ENCODE measurements around the gene DLGAP1. TPM values are rescaled to one million over a fixed set of nuclear protein-coding genes. Genes with fewer than 3 reads are reported as not detected.
A peak's percentile ranks its signal among the peaks of the same experiment; 100 is the strongest.

Gene DLGAP1
- total and polyA plus RNA-seq, 2 experiments from 2014 or later = 0.13 to 0.22 TPM

DNA sequence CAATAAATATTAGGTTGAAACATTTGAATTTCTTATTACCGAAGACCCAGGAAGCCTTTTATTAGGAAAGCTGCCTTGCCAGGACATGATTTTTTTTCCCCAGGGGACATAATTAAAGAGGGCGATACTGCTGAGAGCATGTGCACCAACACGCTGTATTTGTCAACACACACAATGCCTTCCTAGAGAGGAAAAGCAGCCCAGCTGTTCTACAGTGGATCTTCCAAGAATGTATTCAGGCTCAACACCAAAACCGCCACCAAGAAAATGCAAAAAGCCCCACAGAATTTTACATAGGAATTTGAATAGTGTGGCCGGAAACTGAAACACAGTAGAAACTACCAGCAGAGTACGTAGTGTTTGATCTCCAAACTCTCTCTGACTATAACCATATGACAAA lies 320.4 kb downstream of the DLGAP1 start:
- Histone ChIP-seq H3K36me3 (ENCODE audit: low read depth) (no peaks in the 10 kb centered on the region), H3K9me3 (ENCODE audit: low read depth) (no peaks in the 10 kb centered on the region), H4K20me1 (ENCODE audit: insufficient read depth) (no peaks in the 10 kb centered on the region), H3K27ac (no peak overlapping the region), H3K9ac (no peak overlapping the region), H3K79me2 (ENCODE audit: insufficient read depth) (no peaks in the 10 kb centered on the region), H3F3A (ENCODE audit: insufficient read depth) (no peaks in the 10 kb centered on the region), H3K9me2 (ENCODE audit: insufficient read depth) (no peaks in the 10 kb centered on the region), H3K4me1 (ENCODE audit: insufficient read depth) (no peaks in the 10 kb centered on the region), H3K4me3 (no peak overlapping the region), H3K4me2 (ENCODE audit: unreplicated experiment) (no peak overlapping the region), H2AFZ (no peak overlapping the region), H3K27me3 (replicated peaks; ENCODE audit: insufficient read depth) (no peaks in the 10 kb centered on the region)
- in situ Hi-C loops (cut with MboI) = no loop called here
- no peak for DNase-seq
- TF ChIP-seq EZH2 (IDR thresholded peaks at IDR 0.05; ENCODE audit: insufficient read depth, poor library complexity, severe bottlenecking) (no peak), EZH2phosphoT487 (IDR thresholded peaks at IDR 0.05; ENCODE audit: insufficient read depth, low read depth) (no peak)
- WGBS, 2 experiments (ENCODE audit: low coverage in 1 of 2, low lambda C conversion rate in 2 of 2, missing lambda C conversion rate in 2 of 2) = 13 to 18% methylated on average over 6 of the region's 6 CpGs

DNA sequence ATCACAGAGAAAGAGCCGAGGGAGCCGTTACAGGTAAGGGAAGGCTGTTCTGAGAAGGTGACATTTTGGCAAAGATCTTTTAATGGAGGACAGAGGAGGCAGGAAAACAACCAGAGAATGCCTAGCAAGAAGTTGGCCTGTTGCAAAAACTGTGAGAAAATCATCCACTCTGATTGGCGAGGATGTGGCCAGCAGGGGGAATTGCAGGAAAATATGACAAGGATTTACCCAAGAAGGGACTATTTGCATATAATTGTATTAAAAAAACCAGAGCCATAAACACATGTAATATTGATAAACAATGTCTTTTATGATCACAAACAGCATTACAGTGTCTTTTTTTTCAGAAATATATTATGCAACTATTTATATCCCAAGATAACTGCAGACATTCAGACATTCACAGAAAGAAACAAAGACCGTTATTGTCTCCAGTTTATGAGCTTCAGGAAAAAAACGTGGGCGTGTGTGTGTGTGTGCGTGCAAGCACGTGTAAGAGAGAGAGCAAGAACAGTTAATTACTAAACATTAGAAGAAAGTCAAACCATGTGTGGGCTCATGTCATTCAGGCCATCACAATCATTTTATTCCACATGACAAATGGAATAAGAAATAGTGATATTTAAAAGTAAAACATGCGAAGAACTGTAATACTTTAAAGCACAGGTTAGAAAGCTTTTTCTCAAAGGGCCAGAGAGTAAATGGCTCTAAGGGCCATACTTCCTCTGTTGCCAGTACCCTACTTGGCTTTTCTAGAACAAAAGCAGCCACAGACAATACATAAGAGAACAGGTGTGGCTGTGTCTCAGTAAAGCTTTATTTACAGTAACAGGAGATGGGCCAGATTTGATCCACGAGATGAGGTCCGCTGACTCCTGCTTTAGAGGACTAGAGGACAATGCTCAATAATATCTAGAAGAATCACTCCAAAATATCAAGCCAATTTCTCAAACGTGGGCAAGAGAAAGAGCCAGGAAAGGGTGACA lies 324.1 kb downstream of the DLGAP1 start:
- no peaks in the 10 kb centered on the region for H3K79me2 ChIP-seq (ENCODE audit: insufficient read depth)
- DNase-seq = peak; percentile 13
- H3K27me3 ChIP-seq (replicated peaks; ENCODE audit: insufficient read depth) = no peaks in the 10 kb centered on the region; the same call in 1 of the 2 replicates
- H3K4me1 ChIP-seq (ENCODE audit: insufficient read depth) = no peaks in the 10 kb centered on the region
- no peaks in the 10 kb centered on the region for H3K9me2 ChIP-seq (ENCODE audit: insufficient read depth)
- H3F3A ChIP-seq (ENCODE audit: insufficient read depth) = no peaks in the 10 kb centered on the region
- H4K20me1 ChIP-seq (ENCODE audit: insufficient read depth) = no peaks in the 10 kb centered on the region
- no peaks in the 10 kb centered on the region for H3K36me3 ChIP-seq (ENCODE audit: low read depth)
- 20 to 21% methylated on average over 12 of the region's 12 CpGs for WGBS, 2 experiments (ENCODE audit: low coverage in 1 of 2, low lambda C conversion rate in 2 of 2, missing lambda C conversion rate in 2 of 2)
- no peak overlapping the region for H3K4me3 ChIP-seq
- H3K9ac ChIP-seq = no peak overlapping the region
- TF ChIP-seq EZH2phosphoT487 (IDR thresholded peaks at IDR 0.05; ENCODE audit: insufficient read depth, low read depth) = no peak
- no peak for TF ChIP-seq EZH2 (IDR thresholded peaks at IDR 0.05; ENCODE audit: insufficient read depth, poor library complexity, severe bottlenecking)
- no peak overlapping the region for H2AFZ ChIP-seq
- in situ Hi-C loops (cut with MboI) = no loop called here
- H3K4me2 ChIP-seq (ENCODE audit: unreplicated experiment) = no peak overlapping the region
- no peak overlapping the region for H3K27ac ChIP-seq
- no peaks in the 10 kb centered on the region for H3K9me3 ChIP-seq (ENCODE audit: low read depth)

DNA sequence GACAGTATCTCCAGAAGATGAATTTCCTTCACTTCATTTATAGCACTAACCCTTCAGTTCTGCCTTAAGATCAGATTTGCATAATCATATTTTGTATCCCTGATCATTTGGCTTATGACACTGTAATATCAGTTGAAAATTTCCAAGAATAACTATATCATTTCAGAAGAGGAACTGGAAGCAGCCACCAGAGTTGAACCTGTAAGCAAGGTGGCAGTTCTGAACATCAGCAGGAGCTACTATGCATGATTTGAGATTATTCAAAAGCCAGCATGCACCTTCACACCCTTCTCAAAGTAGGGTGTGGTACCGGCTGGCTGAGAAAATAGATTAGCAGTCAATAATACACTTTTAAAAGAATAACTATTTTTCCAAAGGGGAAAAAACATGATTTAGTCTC lies 328.2 kb downstream of the DLGAP1 start:
- H3K4me3 ChIP-seq = no peak overlapping the region
- H4K20me1 ChIP-seq (ENCODE audit: insufficient read depth) = no peaks in the 10 kb centered on the region

DNA sequence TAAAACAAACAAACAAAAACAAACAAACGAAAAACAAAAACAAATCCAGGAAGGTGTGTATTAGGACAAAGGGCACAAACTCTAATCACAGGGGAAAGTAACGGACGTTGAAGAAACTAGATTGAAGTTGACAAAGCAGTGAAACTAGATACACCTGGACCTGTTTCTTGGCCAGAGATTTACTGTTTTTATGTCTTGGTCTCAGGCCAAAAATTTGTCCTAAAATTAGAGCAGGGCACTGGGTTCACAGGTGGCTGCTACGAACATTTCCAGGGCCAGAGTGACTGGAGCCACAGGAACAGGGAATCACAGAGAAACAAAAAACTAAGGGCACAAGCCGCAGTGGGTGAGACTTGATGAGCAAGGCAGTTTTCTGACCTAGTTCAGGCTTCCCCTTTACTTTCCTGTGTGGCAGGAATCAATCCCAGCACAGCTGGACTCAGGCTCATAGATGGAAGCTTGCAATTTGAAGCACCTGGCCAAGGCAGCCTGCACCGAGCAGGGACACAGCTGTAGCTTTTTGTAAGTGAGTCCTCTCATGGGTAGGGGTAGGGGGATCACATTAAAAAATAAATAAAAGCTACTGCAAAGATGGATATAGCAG lies 329.4 kb downstream of the DLGAP1 start:
- no peaks in the 10 kb centered on the region for H3K36me3 ChIP-seq (ENCODE audit: low read depth)
- H4K20me1 ChIP-seq (ENCODE audit: insufficient read depth) = no peaks in the 10 kb centered on the region
- H3K4me1 ChIP-seq (ENCODE audit: insufficient read depth) = no peaks in the 10 kb centered on the region
- no peaks in the 10 kb centered on the region for H3K79me2 ChIP-seq (ENCODE audit: insufficient read depth)
- H3F3A ChIP-seq (ENCODE audit: insufficient read depth) = no peaks in the 10 kb centered on the region
- no peak overlapping the region for H3K27ac ChIP-seq
- TF ChIP-seq EZH2 (IDR thresholded peaks at IDR 0.05; ENCODE audit: insufficient read depth, poor library complexity, severe bottlenecking) (no peak), EZH2phosphoT487 (IDR thresholded peaks at IDR 0.05; ENCODE audit: insufficient read depth, low read depth) (no peak)
- no peaks in the 10 kb centered on the region; the same call in 1 of the 2 replicates for H3K27me3 ChIP-seq (replicated peaks; ENCODE audit: insufficient read depth)
- no peak overlapping the region for H3K4me2 ChIP-seq (ENCODE audit: unreplicated experiment)
- DNase-seq = no peak
- H3K9ac ChIP-seq = no peak overlapping the region
- WGBS, 2 experiments (ENCODE audit: low coverage in 1 of 2, low lambda C conversion rate in 2 of 2, missing lambda C conversion rate in 2 of 2) = 24 to 31% methylated on average over 6 of the region's 6 CpGs
- H3K4me3 ChIP-seq = no peak overlapping the region
- H3K9me3 ChIP-seq (ENCODE audit: low read depth) = no peaks in the 10 kb centered on the region
- in situ Hi-C loops (cut with MboI) = no loop called here
- no peaks in the 10 kb centered on the region for H3K9me2 ChIP-seq (ENCODE audit: insufficient read depth)
- no peak overlapping the region for H2AFZ ChIP-seq

More for the DNA sequence above, 328.2 kb downstream of the DLGAP1 start:
- no peak overlapping the region for H2AFZ ChIP-seq
- no peaks in the 10 kb centered on the region for H3F3A ChIP-seq (ENCODE audit: insufficient read depth)
- no peaks in the 10 kb centered on the region for H3K79me2 ChIP-seq (ENCODE audit: insufficient read depth)
- H3K27me3 ChIP-seq (replicated peaks; ENCODE audit: insufficient read depth) = no peaks in the 10 kb centered on the region; the same call in 1 of the 2 replicates
- no peaks in the 10 kb centered on the region for H3K9me2 ChIP-seq (ENCODE audit: insufficient read depth)
- H3K9me3 ChIP-seq (ENCODE audit: low read depth) = no peaks in the 10 kb centered on the region
- in situ Hi-C loops (cut with MboI) = no loop called here
- no peaks in the 10 kb centered on the region for H3K4me1 ChIP-seq (ENCODE audit: insufficient read depth)
- H3K27ac ChIP-seq = no peak overlapping the region
- H3K4me2 ChIP-seq (ENCODE audit: unreplicated experiment) = no peak overlapping the region
- H3K36me3 ChIP-seq (ENCODE audit: low read depth) = no peaks in the 10 kb centered on the region
- no peak for DNase-seq
- no peak overlapping the region for H3K9ac ChIP-seq
- WGBS, 2 experiments (ENCODE audit: low coverage in 1 of 2, low lambda C conversion rate in 2 of 2, missing lambda C conversion rate in 2 of 2) = 0 to 4% methylated on average over 1 of the region's 1 CpG
- no peak for TF ChIP-seq EZH2phosphoT487 (IDR thresholded peaks at IDR 0.05; ENCODE audit: insufficient read depth, low read depth)
- TF ChIP-seq EZH2 (IDR thresholded peaks at IDR 0.05; ENCODE audit: insufficient read depth, poor library complexity, severe bottlenecking) = no peak
